ENCODE data around the gene RNF112.

DNA sequence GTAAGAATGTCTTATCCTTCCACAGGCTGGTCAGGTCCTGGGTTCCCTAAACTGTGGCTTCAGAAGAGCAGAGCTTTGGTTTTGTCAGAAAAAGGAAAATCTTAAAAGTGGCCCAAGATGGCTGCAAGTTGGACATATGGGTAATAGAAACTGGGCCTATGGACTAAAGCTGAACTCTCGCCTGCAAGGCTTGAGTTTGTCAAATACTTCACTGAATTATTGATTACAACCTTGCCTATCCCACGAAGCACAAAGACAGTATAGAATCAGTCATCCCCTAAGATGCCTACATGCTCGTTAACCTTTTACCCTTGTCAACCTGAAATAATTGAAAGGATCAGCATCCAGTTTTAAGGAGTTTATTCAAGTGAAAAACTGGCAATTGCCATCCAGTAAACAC, 20.7 kb downstream of the RNF112 start:
- TF ChIP-seq, protein P1, sequence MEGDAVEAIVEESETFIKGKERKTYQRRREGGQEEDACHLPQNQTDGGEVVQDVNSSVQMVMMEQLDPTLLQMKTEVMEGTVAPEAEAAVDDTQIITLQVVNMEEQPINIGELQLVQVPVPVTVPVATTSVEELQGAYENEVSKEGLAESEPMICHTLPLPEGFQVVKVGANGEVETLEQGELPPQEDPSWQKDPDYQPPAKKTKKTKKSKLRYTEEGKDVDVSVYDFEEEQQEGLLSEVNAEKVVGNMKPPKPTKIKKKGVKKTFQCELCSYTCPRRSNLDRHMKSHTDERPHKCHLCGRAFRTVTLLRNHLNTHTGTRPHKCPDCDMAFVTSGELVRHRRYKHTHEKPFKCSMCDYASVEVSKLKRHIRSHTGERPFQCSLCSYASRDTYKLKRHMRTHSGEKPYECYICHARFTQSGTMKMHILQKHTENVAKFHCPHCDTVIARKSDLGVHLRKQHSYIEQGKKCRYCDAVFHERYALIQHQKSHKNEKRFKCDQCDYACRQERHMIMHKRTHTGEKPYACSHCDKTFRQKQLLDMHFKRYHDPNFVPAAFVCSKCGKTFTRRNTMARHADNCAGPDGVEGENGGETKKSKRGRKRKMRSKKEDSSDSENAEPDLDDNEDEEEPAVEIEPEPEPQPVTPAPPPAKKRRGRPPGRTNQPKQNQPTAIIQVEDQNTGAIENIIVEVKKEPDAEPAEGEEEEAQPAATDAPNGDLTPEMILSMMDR (IDR thresholded peaks at IDR 0.05), result no peak
- no peak for TF ChIP-seq POLR2A (IDR thresholded peaks at IDR 0.05)
